ENCODE data around the gene HGFAC.

The HGFAC gene

GRCh38 chr4:3441501-3442459 lies at the start of gene HGFAC:
Gene HGFAC (plus strand): TSS chr4:3441968. CDS start chr4:3442002, 34 bp downstream.
- H3K27ac ChIP-seq (ENCODE audit: low read depth, low read length), result no peak within 1 kb of the TSS
- peaks cover 0 to 3% (median 0%) of the 10 kb centered on the region in 5 donors for H3K27me3 ChIP-seq (ENCODE audit: control insufficient read depth in 5 of 5, insufficient read depth in 4 of 5, low read length in 5 of 5)
- H3K36me3 ChIP-seq (ENCODE audit: control insufficient read depth in 5 of 5, insufficient read depth in 5 of 5, low read length in 5 of 5), result no peaks in the 10 kb centered on the region
- H3K9ac ChIP-seq (ENCODE audit: low read length in 5 of 5), result no peak within 1 kb of the TSS
- peaks cover 0 to 17% (median 9%) of the 10 kb centered on the region in 5 donors for H3K4me1 ChIP-seq (ENCODE audit: control insufficient read depth in 5 of 5, insufficient read depth in 5 of 5, low read length in 5 of 5)
- no peaks in the 10 kb centered on the region for H3K9me3 ChIP-seq (ENCODE audit: control insufficient read depth in 5 of 5, low read length in 5 of 5)
- H3K4me3 ChIP-seq (ENCODE audit: low read depth in 1 of 5, low read length in 5 of 5), result no peak within 1 kb of the TSS

GRCh38 chr4:3392321-3392720 lies 49.4 kb upstream of the HGFAC start:
- Histone ChIP-seq H3K36me3 (ENCODE audit: control insufficient read depth in 5 of 5, insufficient read depth in 5 of 5, low read length in 5 of 5) (no peaks in the 10 kb centered on the region), H3K27ac (ENCODE audit: low read depth, low read length) (no peak overlapping the region), H3K4me3 (ENCODE audit: low read depth in 1 of 5, low read length in 5 of 5) (no peak overlapping the region)

GRCh38 chr4:3393171-3393570 lies 48.6 kb upstream of the HGFAC start:
- H3K9ac ChIP-seq (ENCODE audit: low read length in 5 of 5), result no peak overlapping the region
- H3K27me3 ChIP-seq (ENCODE audit: control insufficient read depth in 5 of 5, insufficient read depth in 4 of 5, low read length in 5 of 5), result no peaks in the 10 kb centered on the region
- peaks cover 0 to 3% (median 0%) of the 10 kb centered on the region in 5 donors for H3K9me3 ChIP-seq (ENCODE audit: control insufficient read depth in 5 of 5, low read length in 5 of 5)
- no peak overlapping the region for H3K27ac ChIP-seq (ENCODE audit: low read depth, low read length)
- H3K4me3 ChIP-seq (ENCODE audit: low read depth in 1 of 5, low read length in 5 of 5), result no peak overlapping the region
- H3K36me3 ChIP-seq (ENCODE audit: control insufficient read depth in 5 of 5, insufficient read depth in 5 of 5, low read length in 5 of 5), result no peaks in the 10 kb centered on the region
- H3K4me1 ChIP-seq (ENCODE audit: control insufficient read depth in 5 of 5, insufficient read depth in 5 of 5, low read length in 5 of 5), result peaks cover 2 to 29% (median 25%) of the 10 kb centered on the region in 5 donors

More at GRCh38 chr4:3392321-3392720, 49.4 kb upstream of the HGFAC start:
- no peak overlapping the region for H3K9ac ChIP-seq (ENCODE audit: low read length in 5 of 5)
- peaks cover 2 to 37% (median 34%) of the 10 kb centered on the region in 5 donors for H3K4me1 ChIP-seq (ENCODE audit: control insufficient read depth in 5 of 5, insufficient read depth in 5 of 5, low read length in 5 of 5)
- H3K27me3 ChIP-seq (ENCODE audit: control insufficient read depth in 5 of 5, insufficient read depth in 4 of 5, low read length in 5 of 5), result no peaks in the 10 kb centered on the region
- H3K9me3 ChIP-seq (ENCODE audit: control insufficient read depth in 5 of 5, low read length in 5 of 5), result peaks cover 0 to 3% (median 0%) of the 10 kb centered on the region in 5 donors

- Histone ChIP-seq H3K27me3 (ENCODE audit: control insufficient read depth in 5 of 5, insufficient read depth in 4 of 5, low read length in 5 of 5) (no peaks in the 10 kb centered on the region), H3K36me3 (ENCODE audit: control insufficient read depth in 5 of 5, insufficient read depth in 5 of 5, low read length in 5 of 5) (no peaks in the 10 kb centered on the region), H3K4me3 (ENCODE audit: low read depth in 1 of 5, low read length in 5 of 5) (no peak overlapping the region), H3K27ac (ENCODE audit: low read depth, low read length) (no peak overlapping the region), H3K9me3 (ENCODE audit: control insufficient read depth in 5 of 5, low read length in 5 of 5) (peaks cover 0 to 3% (median 0%) of the 10 kb centered on the region in 5 donors), H3K4me1 (ENCODE audit: control insufficient read depth in 5 of 5, insufficient read depth in 5 of 5, low read length in 5 of 5) (peaks cover 0 to 19% (median 4%) of the 10 kb centered on the region in 5 donors), H3K9ac (ENCODE audit: low read length in 5 of 5) (no peak overlapping the region)
Measured at GRCh38 chr4:3396600-3396999, 45.2 kb upstream of the HGFAC start.

- Histone ChIP-seq H3K27ac (ENCODE audit: low read depth, low read length) (no peak overlapping the region), H3K9ac (ENCODE audit: low read length in 5 of 5) (no peak overlapping the region), H3K4me1 (ENCODE audit: control insufficient read depth in 5 of 5, insufficient read depth in 5 of 5, low read length in 5 of 5) (peaks cover 0 to 19% (median 4%) of the 10 kb centered on the region in 5 donors), H3K9me3 (ENCODE audit: control insufficient read depth in 5 of 5, low read length in 5 of 5) (peaks cover 0 to 3% (median 0%) of the 10 kb centered on the region in 5 donors), H3K36me3 (ENCODE audit: control insufficient read depth in 5 of 5, insufficient read depth in 5 of 5, low read length in 5 of 5) (no peaks in the 10 kb centered on the region), H3K4me3 (ENCODE audit: low read depth in 1 of 5, low read length in 5 of 5) (no peak overlapping the region), H3K27me3 (ENCODE audit: control insufficient read depth in 5 of 5, insufficient read depth in 4 of 5, low read length in 5 of 5) (no peaks in the 10 kb centered on the region)
Measured at GRCh38 chr4:3397128-3397527, 44.6 kb upstream of the HGFAC start.

GRCh38 chr4:3399277-3400194 lies 42.2 kb upstream of the HGFAC start:
- peaks cover 0 to 25% (median 9%) of the 10 kb centered on the region in 5 donors for H3K4me1 ChIP-seq (ENCODE audit: control insufficient read depth in 5 of 5, insufficient read depth in 5 of 5, low read length in 5 of 5)
- no peaks in the 10 kb centered on the region for H3K36me3 ChIP-seq (ENCODE audit: control insufficient read depth in 5 of 5, insufficient read depth in 5 of 5, low read length in 5 of 5)
- H3K9me3 ChIP-seq (ENCODE audit: control insufficient read depth in 5 of 5, low read length in 5 of 5), result peaks cover 0 to 3% (median 2%) of the 10 kb centered on the region in 5 donors
- H3K27me3 ChIP-seq (ENCODE audit: control insufficient read depth in 5 of 5, insufficient read depth in 4 of 5, low read length in 5 of 5), result no peaks in the 10 kb centered on the region
- no peak overlapping the region for H3K4me3 ChIP-seq (ENCODE audit: low read depth in 1 of 5, low read length in 5 of 5)
- H3K9ac ChIP-seq (ENCODE audit: low read length in 5 of 5), result no peak overlapping the region
- no peak overlapping the region for H3K27ac ChIP-seq (ENCODE audit: low read depth, low read length)

GRCh38 chr4:3401436-3402171 lies 40.2 kb upstream of the HGFAC start:
- Histone ChIP-seq H3K9ac (ENCODE audit: low read length in 5 of 5) (no peak overlapping the region), H3K27ac (ENCODE audit: low read depth, low read length) (no peak overlapping the region), H3K36me3 (ENCODE audit: control insufficient read depth in 5 of 5, insufficient read depth in 5 of 5, low read length in 5 of 5) (no peaks in the 10 kb centered on the region), H3K9me3 (ENCODE audit: control insufficient read depth in 5 of 5, low read length in 5 of 5) (peaks cover 0 to 4% (median 0%) of the 10 kb centered on the region in 5 donors), H3K27me3 (ENCODE audit: control insufficient read depth in 5 of 5, insufficient read depth in 4 of 5, low read length in 5 of 5) (no peaks in the 10 kb centered on the region), H3K4me1 (ENCODE audit: control insufficient read depth in 5 of 5, insufficient read depth in 5 of 5, low read length in 5 of 5) (peaks cover 0 to 29% (median 10%) of the 10 kb centered on the region in 5 donors), H3K4me3 (ENCODE audit: low read depth in 1 of 5, low read length in 5 of 5) (no peak overlapping the region)

- Histone ChIP-seq H3K36me3 (ENCODE audit: control insufficient read depth in 5 of 5, insufficient read depth in 5 of 5, low read length in 5 of 5) (no peaks in the 10 kb centered on the region), H3K9ac (ENCODE audit: low read length in 5 of 5) (no peak overlapping the region), H3K4me3 (ENCODE audit: low read depth in 1 of 5, low read length in 5 of 5) (no peak overlapping the region), H3K4me1 (ENCODE audit: control insufficient read depth in 5 of 5, insufficient read depth in 5 of 5, low read length in 5 of 5) (peaks cover 0 to 23% (median 5%) of the 10 kb centered on the region in 5 donors), H3K9me3 (ENCODE audit: control insufficient read depth in 5 of 5, low read length in 5 of 5) (peaks cover 0 to 4% (median 0%) of the 10 kb centered on the region in 5 donors), H3K27me3 (ENCODE audit: control insufficient read depth in 5 of 5, insufficient read depth in 4 of 5, low read length in 5 of 5) (no peaks in the 10 kb centered on the region), H3K27ac (ENCODE audit: low read depth, low read length) (no peak overlapping the region)
Measured at GRCh38 chr4:3402491-3403347, 39.0 kb upstream of the HGFAC start.

All from subcutaneous abdominal adipose tissue (tissue), 5 donors.